Activated T-cell treated with anti-CD3 and anti-CD28 coated beads for 48 hours (primary cell): Measurements from ENCODE around the gene CHRNG.
"Not testable (repeated sequence)": the region's sequence is repeated elsewhere in the genome, so short reads cannot be mapped to it uniquely, and the experiment has no call there.

Source experiments
- DNase-seq: peaks from one replicate; pipeline ENCODE4 v3.0.0-alpha.2; 2020; ENCODE audit warnings: low read depth

CHRNG gene

GRCh38 chr2:232545511-232546375 lies 6.3 kb downstream of the CHRNG start:
- no peak for DNase-seq

GRCh38 chr2:232547991-232548390 lies 8.5 kb downstream of the CHRNG start:
- no peak for DNase-seq

- no peak for DNase-seq
These were observed 10.3 kb downstream of the CHRNG start for GRCh38 chr2:232549655-232550353.

GRCh38 chr2:232550354-232551249 lies 11.1 kb downstream of the CHRNG start, which contains the start of the genes EIF4E2 and TIGD1:
Gene EIF4E2, plus strand, starts transcription at chr2:232550689. Its CDS starts 36 bp downstream, at chr2:232550725.
Gene TIGD1, minus strand, starts transcription at chr2:232550557. Its CDS starts 675 bp downstream, at chr2:232549882.
- peak; percentile 91 for DNase-seq

GRCh38 chr2:232551250-232551638 lies 11.8 kb downstream of the CHRNG start:
- DNase-seq: no peak

GRCh38 chr2:232551776-232552175 lies 12.3 kb downstream of the CHRNG start:
- DNase-seq: no peak

- DNase-seq: no peak
These were observed 16.9 kb downstream of the CHRNG start for GRCh38 chr2:232556426-232556825.

GRCh38 chr2:232562515-232563151 lies 23.1 kb downstream of the CHRNG start:
- no peak for DNase-seq

- no peak for DNase-seq
These were observed 24.1 kb downstream of the CHRNG start for GRCh38 chr2:232563580-232563979.

GRCh38 chr2:232567721-232568120 lies 28.2 kb downstream of the CHRNG start:
- DNase-seq: no peak

GRCh38 chr2:232568161-232568560 lies 28.7 kb downstream of the CHRNG start:
- no peak for DNase-seq

- DNase-seq: no peak
These were observed 30.0 kb downstream of the CHRNG start for GRCh38 chr2:232569541-232569940.

- DNase-seq: not testable (repeated sequence)
These were observed 31.0 kb downstream of the CHRNG start for GRCh38 chr2:232570481-232570880.

- DNase-seq: no peak
These were observed 31.6 kb downstream of the CHRNG start for GRCh38 chr2:232571026-232571474.

GRCh38 chr2:232573042-232573441 lies 33.5 kb downstream of the CHRNG start:
- no peak for DNase-seq

GRCh38 chr2:232573771-232574435 lies 34.4 kb downstream of the CHRNG start:
- no peak for DNase-seq

GRCh38 chr2:232574674-232575403 lies 35.3 kb downstream of the CHRNG start:
- no peak for DNase-seq

GRCh38 chr2:232575404-232575746 lies 35.9 kb downstream of the CHRNG start:
- no peak for DNase-seq

GRCh38 chr2:232576995-232577394 lies 37.5 kb downstream of the CHRNG start:
- DNase-seq: no peak

- no peak for DNase-seq
These were observed 38.3 kb downstream of the CHRNG start for GRCh38 chr2:232577841-232578240.
